Measurements from ENCODE around the gene OR7D2. TPM values are rescaled to one million over a fixed set of nuclear protein-coding genes. Genes with fewer than 3 reads are reported as not detected.

Gene OR7D2
- 0.39 TPM in 1 of 2 replicates, not detected in the other for total RNA-seq

GRCh38 chr19:9178901-9179300 is at the start of gene OR7D2:
Gene OR7D2, plus strand, starts transcription at chr19:9178979. Its CDS starts 6,803 bp downstream, at chr19:9185782.

DNA sequence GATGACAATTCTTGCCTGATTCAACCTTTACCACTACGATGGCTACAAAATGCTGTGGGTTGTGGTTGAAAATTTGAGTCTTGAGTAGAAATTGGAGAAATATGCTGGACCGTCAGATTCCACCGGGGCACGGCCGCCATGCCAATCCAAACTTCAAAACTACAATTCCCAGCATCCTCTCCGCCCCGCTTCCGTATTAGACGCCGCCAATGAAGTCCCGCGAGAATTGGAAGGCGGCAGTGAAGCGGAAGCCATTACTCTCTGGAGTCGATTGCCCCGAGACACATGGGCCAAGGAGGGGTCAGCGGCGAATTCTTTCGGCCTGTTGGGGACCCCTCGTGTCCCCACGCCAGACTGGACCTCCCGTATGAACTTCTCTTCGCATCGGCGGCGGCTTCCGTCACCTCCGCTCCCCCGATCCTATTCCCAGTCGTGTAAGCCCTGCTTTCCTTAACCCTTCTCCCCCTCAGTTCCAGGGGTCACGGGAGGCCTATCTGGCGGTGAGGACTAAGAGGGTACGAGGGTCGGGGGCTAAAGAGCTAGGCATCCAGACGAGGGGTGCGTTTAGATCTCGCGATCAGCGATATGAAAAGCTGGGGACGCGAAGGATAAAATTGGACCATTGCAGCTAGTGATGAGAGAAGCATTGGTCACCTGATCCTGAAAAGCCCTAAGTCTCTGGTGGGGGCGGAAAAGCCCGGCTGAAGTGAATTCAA is 38.5 kb upstream of the OR7D2 start, which contains the start of gene ZNF317:
Gene ZNF317, plus strand, starts transcription at position 239 of the 716 bp plus-strand sequence. CDS start 15,620 bp downstream, outside the sequence.

GRCh38 chr19:9219489-9219888 is 40.7 kb downstream of the OR7D2 start, which contains the start of gene OR7D4:
Gene OR7D4, minus strand, starts transcription at chr19:9219589. Its CDS starts 4,752 bp downstream, at chr19:9214837.

Other genes starting within 250 kb of the OR7D2 start
- 34.2 and 36.1 TPM in 2 replicates for gene MUC16, start 168.6 kb upstream of the OR7D2 start, total RNA-seq
- not detected in 2 replicates for gene OR1M1, start 91.9 kb upstream of the OR7D2 start, total RNA-seq
- not detected in 2 replicates for gene OR7G2, start 71.5 kb upstream of the OR7D2 start, total RNA-seq
- not detected in 2 replicates for gene OR7G1, start 63.2 kb upstream of the OR7D2 start, total RNA-seq
- gene OR7G3, start 52.0 kb upstream of the OR7D2 start, total RNA-seq, result not detected in 2 replicates
- 20.6 and 21.2 TPM in 2 replicates for gene ZNF317, start 38.6 kb upstream of the OR7D2 start, total RNA-seq
- gene OR7D4, start 40.6 kb downstream of the OR7D2 start, total RNA-seq, result not detected in 2 replicates
- gene OR7E24, start 72.0 kb downstream of the OR7D2 start, total RNA-seq, result not detected in 2 replicates
- 8.6 and 19.3 TPM in 2 replicates for gene ZNF699, start 130.9 kb downstream of the OR7D2 start, total RNA-seq
- gene ZNF559, start 145.2 kb downstream of the OR7D2 start, total RNA-seq, result 7.5 and 15.3 TPM in 2 replicates
- gene ZNF177, start 184.0 kb downstream of the OR7D2 start, total RNA-seq, result 0.87 and 1.2 TPM in 2 replicates

Data from placental epithelial cell (primary cell).